HepG2 (cell line): ENCODE measurements around the gene S1PR2. TPM values are rescaled to one million over a fixed set of nuclear protein-coding genes. Genes with fewer than 3 reads are reported as not detected.

Experiments used
- ATAC-seq: fragments of 200-7000 bp; cut with Tn5 transposase; 3 replicates; pipeline ENCODE4 v1.9.1; 2020; ENCODE audit warnings: mild to moderate bottlenecking, moderate library complexity
- BruUV-seq: library from RNA; stranded (reverse); fragments of 400-500 nt; replicated peaks from 2 replicates; lab custom pipeline; 2021; lab: Mats Ljungman, UMichigan
- CTCF ChIA-PET: fragments of 300-600 bp; formaldehyde crosslinking; extraction: SDS; loops from one replicate; lab custom pipeline; 2021; ENCODE audit warnings: low total read pairs, inconsistent platforms, low intra/inter-chr PET ratio; lab: Yijun Ruan, JAX
- POLR2A ChIA-PET: fragments of 350-600 bp; sonication (Branson Sonifier 250); formaldehyde crosslinking; loops from one replicate; lab custom pipeline; 2020; ENCODE audit warnings: antibody characterized with exemption, inconsistent platforms; lab: Yijun Ruan, JAX
- DNase-seq: peaks from one replicate; pipeline ENCODE4 v3.0.0-alpha.2; 2015; ENCODE audit warnings: low spot score
- FAIRE-seq: peaks from 3 replicates; lab custom pipeline; 2011; peaks lifted over from hg19 to GRCh38; lab: Jason Lieb, UNC
- H2AFZ ChIP-seq: one replicate; pipeline ENCODE4 v1.6.1; 2011; ENCODE audit warnings: low read length, inconsistent platforms
- H3K27ac ChIP-seq: fragments of 300-600 bp; 3 replicates; pipeline ENCODE4 v1.8.0; 2011; ENCODE audit warnings: mixed run types, mild to moderate bottlenecking, mixed read lengths, low read length, inconsistent platforms; ENCODE audit not compliant: insufficient read depth; ENCODE audit errors: extremely low read length
- H3K27me3 ChIP-seq, 2 experiments: fragments of 200-600 bp in 1 of 2; 2 replicates in 1 of 2; 3 replicates in 1 of 2; pipeline versions ENCODE4 v1.6.0 to v1.8.0; 2011; ENCODE audit warnings: low read length in 2 of 2, mild to moderate bottlenecking in 2 of 2, moderate library complexity in 2 of 2, inconsistent platforms in 1 of 2; ENCODE audit not compliant: insufficient read depth in 2 of 2, control insufficient read depth in 1 of 2
- H3K36me3 ChIP-seq, 2 experiments: fragments of 200-600 bp in 1 of 2; replicated peaks in 1 of 2; 2 replicates in 1 of 2; 3 replicates in 1 of 2; pipeline versions ENCODE4 v1.5.1 to v1.8.0; 2011; ENCODE audit warnings: low read length in 2 of 2, inconsistent platforms in 1 of 2; ENCODE audit not compliant: insufficient read depth in 2 of 2, control insufficient read depth in 1 of 2
- H3K4me1 ChIP-seq: 2 replicates; pipeline ENCODE4 v1.5.1; 2012; ENCODE audit warnings: low read length, inconsistent platforms; ENCODE audit not compliant: insufficient read depth
- H3K4me2 ChIP-seq: 2 replicates; pipeline ENCODE4 v1.6.0; 2011; ENCODE audit warnings: low read depth, low read length, inconsistent platforms
- H3K4me3 ChIP-seq, 3 experiments: fragments of 200-600 bp in 1 of 3; sonication (generic), shearing (Covaris generic) in 1 of 3; replicated peaks in 1 of 3; 2 replicates each; pipeline ENCODE4 v1.5.1; 2011 to 2016; ENCODE audit warnings: low read length in 3 of 3, inconsistent platforms in 2 of 3, low read depth in 2 of 3, mild to moderate bottlenecking in 2 of 3, control low read depth in 1 of 3, mixed read lengths in 1 of 3; ENCODE audit not compliant: insufficient read depth in 1 of 3
- H3K79me2 ChIP-seq: one replicate; pipeline ENCODE4 v1.6.1; 2011; ENCODE audit warnings: low read length, inconsistent platforms; ENCODE audit not compliant: insufficient read depth
- H3K9ac ChIP-seq: 2 replicates; pipeline ENCODE4 v1.6.0; 2011; ENCODE audit warnings: mild to moderate bottlenecking, low read depth, low read length, inconsistent platforms; ENCODE audit not compliant: insufficient read depth
- H3K9me3 ChIP-seq: 2 replicates; pipeline ENCODE4 v1.5.1; 2012; ENCODE audit warnings: mild to moderate bottlenecking, low read length
- H4K20me1 ChIP-seq: 2 replicates; pipeline ENCODE4 v1.6.0; 2011; ENCODE audit warnings: inconsistent platforms, mild to moderate bottlenecking, low read length, moderate library complexity; ENCODE audit not compliant: insufficient read depth
- FIP1L1 ChIP-seq: fragments of 200-400 bp; formaldehyde crosslinking; IDR thresholded peaks from 2 replicates; pipeline ENCODE4 v1.6.1; 2018; ENCODE audit warnings: low read depth, mild to moderate bottlenecking, low read length, moderate library complexity, borderline replicate concordance; ENCODE audit not compliant: insufficient read depth
- KMT2A ChIP-seq: sonication (generic); formaldehyde crosslinking; IDR thresholded peaks from 2 replicates; pipeline ENCODE4 v1.4.0; 2020; ENCODE audit warnings: missing genetic modification reagents
- PPARG ChIP-seq: conservative IDR thresholded peaks from 2 replicates; pipeline ENCODE4 v1.6.1; 2016; ENCODE audit warnings: missing biosample characterization, missing genetic modification reagents
- RAD21 ChIP-seq: fragments of 450-650 bp; formaldehyde crosslinking; IDR thresholded peaks from 2 replicates; pipeline ENCODE4 v1.5.0; 2020; ENCODE audit warnings: mild to moderate bottlenecking
- SALL1 ChIP-seq: sonication (generic); formaldehyde crosslinking; IDR thresholded peaks from 2 replicates; pipeline ENCODE4 v1.8.0; 2022; ENCODE audit warnings: mild to moderate bottlenecking, missing genetic modification reagents
- SMC3 ChIP-seq: IDR thresholded peaks from 2 replicates; pipeline ENCODE4 v1.6.1; 2011; ENCODE audit warnings: low read length, improper control_type of control experiment
- SP2 ChIP-seq: sonication (generic); formaldehyde crosslinking; IDR thresholded peaks from 2 replicates; pipeline ENCODE4 v1.5.1; 2020; ENCODE audit warnings: mild to moderate bottlenecking, missing genetic modification reagents
- STAG1 ChIP-seq: sonication (generic); formaldehyde crosslinking; IDR thresholded peaks from 2 replicates; pipeline ENCODE4 v1.4.0; 2020; ENCODE audit warnings: missing genetic modification reagents
- XRCC5 ChIP-seq: fragments of 200-400 bp; formaldehyde crosslinking; optimal IDR thresholded peaks from 2 replicates; pipeline ENCODE3; 2017; ENCODE audit warnings: mild to moderate bottlenecking, low read length
- ZBTB7B ChIP-seq: sonication (generic); formaldehyde crosslinking; IDR thresholded peaks from 2 replicates; pipeline ENCODE4 v1.4.0; 2020; ENCODE audit warnings: missing genetic modification reagents
- ZMYM3 ChIP-seq: sonication (generic); formaldehyde crosslinking; IDR thresholded peaks from 2 replicates; pipeline ENCODE4 v1.5.1; 2020; ENCODE audit warnings: mild to moderate bottlenecking, missing genetic modification reagents
- ZNF3 ChIP-seq: IDR thresholded peaks from 2 replicates; pipeline ENCODE4 v1.7.0; 2017; ENCODE audit warnings: inconsistent platforms
- ZNF629 ChIP-seq: sonication (generic); formaldehyde crosslinking; conservative IDR thresholded peaks from 2 replicates; pipeline ENCODE4 v1.5.0; 2020; ENCODE audit warnings: missing genetic modification reagents
- WGBS: methylation state at CpG from one replicate; pipeline ENCODE4 v1.1.6; 2017; ENCODE audit warnings: low lambda C conversion rate; 5-methylcytosine and 5-hydroxymethylcytosine counted together
- in situ Hi-C: cut with HindIII; loops from 2 replicates; pipeline ENCODE4 v1.10.0; 2017; ENCODE audit warnings: low pct_unique_long_range_greater_than_20kb; ENCODE audit not compliant: extremely low pct_ligation_motif_present
- intact Hi-C: fragments of 100-400 bp; cut with micrococcal nuclease; formaldehyde crosslinking; loops from one replicate; pipeline ENCODE4 v1.10.0; 2022; ENCODE audit not compliant: unreplicated experiment
- polyA plus RNA-seq, 8 experiments: library from polyadenylated mRNA; depleted of rRNA in 3 of 8; stranded (reverse) in 7 of 8; unstranded in 1 of 8; fragments of >200 nt; fragmentation: Illumina TruSeq in 4 of 8; extraction: Trizol in 4 of 8; gene quantifications; 2 replicates each; pipeline versions ENCODE4 v1.2.1 to v1.2.3, GENCODE V29; 2011 to 2016; ENCODE audit warnings: low read depth in 4 of 8, missing spikeins in 1 of 8, mixed read lengths in 1 of 8; ENCODE audit not compliant: insufficient read depth in 1 of 8
- total RNA-seq, 5 experiments: library from RNA; depleted of rRNA; stranded (reverse); fragments of >200 nt; fragmentation: Illumina TruSeq; extraction: Trizol; gene quantifications; 2 replicates each; pipeline ENCODE4 v1.2.3, GENCODE V29; 2016; ENCODE audit warnings: low read depth in 1 of 5
- TF ChIP-seq, protein P1 (sequence below): sonication (generic); formaldehyde crosslinking; IDR thresholded peaks from 2 replicates; pipeline ENCODE4 v1.8.0; 2022; ENCODE audit warnings: missing genetic modification reagents, mild to moderate bottlenecking, inconsistent platforms, borderline replicate concordance
- TF ChIP-seq, protein P2 (sequence below): fragments of 450-650 bp; IDR thresholded peaks from 2 replicates; pipeline ENCODE4 v1.6.1; 2017; ENCODE audit warnings: mild to moderate bottlenecking
- TF ChIP-seq, protein P3 (sequence below): sonication (generic); formaldehyde crosslinking; IDR thresholded peaks from 2 replicates; pipeline ENCODE4 v1.5.0; 2020; ENCODE audit warnings: mild to moderate bottlenecking, missing genetic modification reagents, moderate library complexity
- TF ChIP-seq, protein P4 (sequence below): sonication (generic); formaldehyde crosslinking; IDR thresholded peaks from 2 replicates; pipeline ENCODE4 v1.4.0; 2020; ENCODE audit warnings: missing genetic modification reagents, borderline replicate concordance

The S1PR2 gene
- total and polyA plus RNA-seq, 2 of the 13 experiments (the other 11 are each of a cell fraction or from before 2014, with no cell fraction given), result 0.91 to 1.3 TPM

DNA sequence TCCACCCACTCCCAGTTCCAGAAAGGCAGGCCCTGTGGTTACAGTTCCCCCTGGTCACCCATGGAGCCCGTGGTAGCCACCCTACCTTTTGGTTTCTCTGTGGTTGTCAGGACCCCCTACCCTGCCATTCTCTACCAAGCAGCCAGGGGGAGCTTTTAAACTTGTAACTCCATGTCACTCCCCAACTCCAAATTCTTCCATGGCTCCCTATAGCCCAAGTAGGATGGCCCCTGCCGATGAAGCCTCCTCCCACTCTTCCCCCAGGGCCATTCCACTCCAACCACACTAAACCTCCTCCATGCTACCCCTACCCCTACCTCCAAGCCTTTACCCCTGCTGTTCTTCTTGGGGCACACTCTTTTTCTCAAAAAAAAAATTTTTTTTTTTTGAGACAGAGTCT, 2.2 kb downstream of the S1PR2 start:
- POLR2A ChIA-PET, result interaction anchor here (0.6 kb wide), 1 partner anchor 11 kb away, joined by 3 read pairs; no protein-coding TSS in a partner anchor
- peak; percentile 48 for DNase-seq
- no peak overlapping the region for H3K4me2 ChIP-seq
- CTCF ChIA-PET, result interaction anchor here (3.9 kb wide), 1 partner anchor 21 kb away, joined by 33 read pairs; no protein-coding TSS in a partner anchor
- H3K4me1 ChIP-seq, result peaks cover 21% of the 10 kb centered on the region
- no peaks in the 10 kb centered on the region for H3K36me3 ChIP-seq
- intact Hi-C loops, result no loop called here
- H3K9ac ChIP-seq, result no peak overlapping the region
- H3K27me3 ChIP-seq, result peaks cover 2 to 11% of the 10 kb centered on the region in 2 experiments; a peak in 4 of 5 replicates
- 40% methylated on average over 1 of the region's 2 CpGs for WGBS
- H3K4me3 ChIP-seq, result no peak overlapping the region
- peak; percentile 29 for ATAC-seq
- no peak overlapping the region for H3K27ac ChIP-seq
- TF ChIP-seq, protein P1, sequence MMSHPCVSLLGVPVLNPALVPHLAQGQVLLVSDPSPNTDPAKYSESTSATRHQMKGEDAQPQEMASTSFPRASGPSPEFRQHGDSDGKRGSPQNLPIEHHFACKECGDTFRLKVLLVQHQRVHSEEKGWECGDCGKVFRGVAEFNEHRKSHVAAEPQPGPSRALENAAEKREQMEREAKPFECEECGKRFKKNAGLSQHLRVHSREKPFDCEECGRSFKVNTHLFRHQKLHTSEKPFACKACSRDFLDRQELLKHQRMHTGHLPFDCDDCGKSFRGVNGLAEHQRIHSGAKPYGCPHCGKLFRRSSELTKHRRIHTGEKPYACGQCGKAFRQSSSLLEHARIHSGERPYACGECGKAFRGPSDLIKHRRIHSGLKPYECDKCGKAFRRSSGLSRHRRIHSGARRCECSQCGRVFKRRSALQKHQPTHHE (CRISPR knock-in tag), result no peak
- TF ChIP-seq ZNF629 (no peak), SP2 (CRISPR knock-in tag) (no peak), PPARG (CRISPR knock-in tag) (no peak), SMC3 (peak; percentile 68; the same call in 1 of the 2 replicates), FIP1L1 (no peak), KMT2A (CRISPR knock-in tag) (no peak), SALL1 (CRISPR knock-in tag) (no peak), STAG1 (CRISPR knock-in tag) (peak; percentile 52), ZMYM3 (CRISPR knock-in tag) (0 out of 2 replicates have a peak, but pooled peaks have one; percentile 22), XRCC5 (peak; percentile 20), ZBTB7B (CRISPR knock-in tag) (0 out of 2 replicates have a peak, but pooled peaks have one; percentile 26), RAD21 (peak; percentile 30; the same call in 1 of the 2 replicates), ZNF3 (CRISPR knock-in tag) (no peak)
- TF ChIP-seq, protein P2, sequence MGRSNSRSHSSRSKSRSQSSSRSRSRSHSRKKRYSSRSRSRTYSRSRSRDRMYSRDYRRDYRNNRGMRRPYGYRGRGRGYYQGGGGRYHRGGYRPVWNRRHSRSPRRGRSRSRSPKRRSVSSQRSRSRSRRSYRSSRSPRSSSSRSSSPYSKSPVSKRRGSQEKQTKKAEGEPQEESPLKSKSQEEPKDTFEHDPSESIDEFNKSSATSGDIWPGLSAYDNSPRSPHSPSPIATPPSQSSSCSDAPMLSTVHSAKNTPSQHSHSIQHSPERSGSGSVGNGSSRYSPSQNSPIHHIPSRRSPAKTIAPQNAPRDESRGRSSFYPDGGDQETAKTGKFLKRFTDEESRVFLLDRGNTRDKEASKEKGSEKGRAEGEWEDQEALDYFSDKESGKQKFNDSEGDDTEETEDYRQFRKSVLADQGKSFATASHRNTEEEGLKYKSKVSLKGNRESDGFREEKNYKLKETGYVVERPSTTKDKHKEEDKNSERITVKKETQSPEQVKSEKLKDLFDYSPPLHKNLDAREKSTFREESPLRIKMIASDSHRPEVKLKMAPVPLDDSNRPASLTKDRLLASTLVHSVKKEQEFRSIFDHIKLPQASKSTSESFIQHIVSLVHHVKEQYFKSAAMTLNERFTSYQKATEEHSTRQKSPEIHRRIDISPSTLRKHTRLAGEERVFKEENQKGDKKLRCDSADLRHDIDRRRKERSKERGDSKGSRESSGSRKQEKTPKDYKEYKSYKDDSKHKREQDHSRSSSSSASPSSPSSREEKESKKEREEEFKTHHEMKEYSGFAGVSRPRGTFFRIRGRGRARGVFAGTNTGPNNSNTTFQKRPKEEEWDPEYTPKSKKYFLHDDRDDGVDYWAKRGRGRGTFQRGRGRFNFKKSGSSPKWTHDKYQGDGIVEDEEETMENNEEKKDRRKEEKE, result no peak
- TF ChIP-seq, protein P3, sequence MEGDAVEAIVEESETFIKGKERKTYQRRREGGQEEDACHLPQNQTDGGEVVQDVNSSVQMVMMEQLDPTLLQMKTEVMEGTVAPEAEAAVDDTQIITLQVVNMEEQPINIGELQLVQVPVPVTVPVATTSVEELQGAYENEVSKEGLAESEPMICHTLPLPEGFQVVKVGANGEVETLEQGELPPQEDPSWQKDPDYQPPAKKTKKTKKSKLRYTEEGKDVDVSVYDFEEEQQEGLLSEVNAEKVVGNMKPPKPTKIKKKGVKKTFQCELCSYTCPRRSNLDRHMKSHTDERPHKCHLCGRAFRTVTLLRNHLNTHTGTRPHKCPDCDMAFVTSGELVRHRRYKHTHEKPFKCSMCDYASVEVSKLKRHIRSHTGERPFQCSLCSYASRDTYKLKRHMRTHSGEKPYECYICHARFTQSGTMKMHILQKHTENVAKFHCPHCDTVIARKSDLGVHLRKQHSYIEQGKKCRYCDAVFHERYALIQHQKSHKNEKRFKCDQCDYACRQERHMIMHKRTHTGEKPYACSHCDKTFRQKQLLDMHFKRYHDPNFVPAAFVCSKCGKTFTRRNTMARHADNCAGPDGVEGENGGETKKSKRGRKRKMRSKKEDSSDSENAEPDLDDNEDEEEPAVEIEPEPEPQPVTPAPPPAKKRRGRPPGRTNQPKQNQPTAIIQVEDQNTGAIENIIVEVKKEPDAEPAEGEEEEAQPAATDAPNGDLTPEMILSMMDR (CRISPR knock-in tag), result peak; percentile 61
- TF ChIP-seq, protein P4, sequence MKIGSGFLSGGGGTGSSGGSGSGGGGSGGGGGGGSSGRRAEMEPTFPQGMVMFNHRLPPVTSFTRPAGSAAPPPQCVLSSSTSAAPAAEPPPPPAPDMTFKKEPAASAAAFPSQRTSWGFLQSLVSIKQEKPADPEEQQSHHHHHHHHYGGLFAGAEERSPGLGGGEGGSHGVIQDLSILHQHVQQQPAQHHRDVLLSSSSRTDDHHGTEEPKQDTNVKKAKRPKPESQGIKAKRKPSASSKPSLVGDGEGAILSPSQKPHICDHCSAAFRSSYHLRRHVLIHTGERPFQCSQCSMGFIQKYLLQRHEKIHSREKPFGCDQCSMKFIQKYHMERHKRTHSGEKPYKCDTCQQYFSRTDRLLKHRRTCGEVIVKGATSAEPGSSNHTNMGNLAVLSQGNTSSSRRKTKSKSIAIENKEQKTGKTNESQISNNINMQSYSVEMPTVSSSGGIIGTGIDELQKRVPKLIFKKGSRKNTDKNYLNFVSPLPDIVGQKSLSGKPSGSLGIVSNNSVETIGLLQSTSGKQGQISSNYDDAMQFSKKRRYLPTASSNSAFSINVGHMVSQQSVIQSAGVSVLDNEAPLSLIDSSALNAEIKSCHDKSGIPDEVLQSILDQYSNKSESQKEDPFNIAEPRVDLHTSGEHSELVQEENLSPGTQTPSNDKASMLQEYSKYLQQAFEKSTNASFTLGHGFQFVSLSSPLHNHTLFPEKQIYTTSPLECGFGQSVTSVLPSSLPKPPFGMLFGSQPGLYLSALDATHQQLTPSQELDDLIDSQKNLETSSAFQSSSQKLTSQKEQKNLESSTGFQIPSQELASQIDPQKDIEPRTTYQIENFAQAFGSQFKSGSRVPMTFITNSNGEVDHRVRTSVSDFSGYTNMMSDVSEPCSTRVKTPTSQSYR, result no peak
- in situ Hi-C loops, result no loop called here
- no peak overlapping the region for H2AFZ ChIP-seq
- no peaks in the 10 kb centered on the region for H4K20me1 ChIP-seq
- H3K9me3 ChIP-seq, result no peaks in the 10 kb centered on the region
- no TSS peak for BruUV-seq
- FAIRE-seq, result no peak
- no peaks in the 10 kb centered on the region for H3K79me2 ChIP-seq
